Right lobe of liver (tissue), 6 donors: ENCODE measurements around the gene TFPT. TPM values are rescaled to one million over a fixed set of nuclear protein-coding genes. Genes with fewer than 3 reads are reported as not detected.

Experiments used
- ATAC-seq, 4 donors: fragments of 200-7000 bp; cut with Tn5 transposase; one replicate each; pipeline ENCODE4 v1.9.1; 2020; ENCODE audit warnings: mild to moderate bottlenecking in 4 of 4, moderate library complexity in 4 of 4
- DNase-seq, 3 donors: peaks; one replicate each; pipeline ENCODE4 v3.0.0-alpha.2; 2020
- H3K27ac ChIP-seq, 3 donors: fragments of 200-600 bp; one replicate each; pipeline ENCODE4 v1.8.0; 2022
- H3K27me3 ChIP-seq, 2 donors: fragments of 200-600 bp; one replicate each; pipeline ENCODE4 v1.8.0; 2022
- H3K36me3 ChIP-seq, 4 donors: fragments of 200-600 bp; sonication (generic) in 1 of 4; one replicate each; pipeline versions ENCODE4 v1.5.1 to v1.8.0; 2017 to 2022; ENCODE audit warnings: control low read depth in 1 of 4
- H3K4me1 ChIP-seq, 4 donors: fragments of 200-600 bp; sonication (generic) in 1 of 4; one replicate each; pipeline versions ENCODE4 v1.5.1 to v1.8.0; 2017 to 2022; ENCODE audit warnings: control low read depth in 1 of 4
- H3K4me3 ChIP-seq, 3 donors: fragments of 200-600 bp; one replicate each; pipeline ENCODE4 v1.8.0; 2022
- H3K9me3 ChIP-seq, 4 donors: fragments of 200-600 bp; sonication (generic) in 1 of 4; one replicate each; pipeline versions ENCODE4 v1.5.1 to v1.8.0; 2017 to 2022; ENCODE audit warnings: control low read depth in 1 of 4
- POLR2A ChIP-seq: fragments of 450-650 bp; IDR thresholded peaks from one replicate; pipeline ENCODE4 v1.6.1; 2017; ENCODE audit warnings: antibody characterized with exemption, mild to moderate bottlenecking
- WGBS: methylation state at CpG from one replicate; pipeline ENCODE4 v1.1.6; 2018; ENCODE audit warnings: low coverage, low lambda C conversion rate; ENCODE audit not compliant: insufficient coverage; ENCODE audit errors: missing lambda C conversion rate; 5-methylcytosine and 5-hydroxymethylcytosine counted together
- intact Hi-C, 2 donors: fragments of 100-400 bp; cut with DNase I; formaldehyde crosslinking; loops; one replicate each; pipeline versions ENCODE4 v1.11.2 to v1.14.1; 2022
- total RNA-seq, 6 experiments: library from RNA; depleted of rRNA in 2 of 6; stranded (reverse); fragments of >200 nt in 2 of 6; fragmentation: NEBNext Ultra II Directional in 3 of 6; extraction: Animal tissue kit (Norgen Biotek cat#: 25700) in 3 of 6; gene quantifications; one replicate each; pipeline versions ENCODE4 v1.1.0 to v1.2.4, GENCODE V29; 2016 to 2023
- TF ChIP-seq, protein P1 (sequence below), 4 donors: fragments of 200-600 bp in 3 of 4; fragments of 450-650 bp in 1 of 4; IDR thresholded peaks; one replicate each; pipeline versions ENCODE4 v1.5.1 to v1.8.0; 2016 to 2022; ENCODE audit warnings: antibody characterized with exemption in 4 of 4, mild to moderate bottlenecking in 2 of 4
- donor health status: DM: no; HTN: yes; CAD: no.
- donor health status: DM: no; HTN: no; CAD: no.
- donor health status: DM: no; HTN: no; CAD: no.
- donor health status: DM: no; HTN: yes; CAD: no.
- donor health status: DM: no; HTN: yes; CAD: no.

Gene TFPT
- total RNA-seq, 6 experiments from 2014 or later = 3.5 to 8.2 (median 5.7) TPM

DNA sequence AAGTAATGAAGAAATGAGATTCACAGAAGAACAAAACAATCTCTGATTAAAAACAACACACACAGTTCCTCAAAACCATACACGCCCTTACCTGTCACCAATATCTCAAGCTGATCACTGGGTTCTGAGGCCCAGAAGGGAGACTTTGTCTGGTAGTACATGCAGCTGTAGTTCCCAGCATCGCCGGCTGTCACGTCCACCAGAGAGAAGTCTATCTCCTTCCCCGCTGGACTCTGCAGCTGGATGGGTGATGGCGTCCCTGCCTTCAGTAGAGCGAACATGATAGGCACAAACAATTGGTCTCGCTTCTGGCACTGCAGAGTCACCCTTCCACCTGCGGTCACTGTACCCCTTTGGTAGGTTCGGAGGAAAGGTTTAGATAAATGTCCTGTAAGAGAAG is 41.6 kb downstream of the TFPT start:
- Histone ChIP-seq H3K4me3 (no peak overlapping the region), H3K4me1 (no peaks in the 10 kb centered on the region), H3K9me3 (peaks cover 0 to 7% (median 0%) of the 10 kb centered on the region in 4 donors), H3K27ac (no peak overlapping the region), H3K27me3 (no peaks in the 10 kb centered on the region), H3K36me3 (no peaks in the 10 kb centered on the region)
- WGBS = 68% methylated on average over 3 of the region's 10 CpGs
- intact Hi-C loops = no loop called here
- ATAC-seq = no peak
- DNase-seq = no peak
- no peak for TF ChIP-seq POLR2A
- TF ChIP-seq, protein P1, sequence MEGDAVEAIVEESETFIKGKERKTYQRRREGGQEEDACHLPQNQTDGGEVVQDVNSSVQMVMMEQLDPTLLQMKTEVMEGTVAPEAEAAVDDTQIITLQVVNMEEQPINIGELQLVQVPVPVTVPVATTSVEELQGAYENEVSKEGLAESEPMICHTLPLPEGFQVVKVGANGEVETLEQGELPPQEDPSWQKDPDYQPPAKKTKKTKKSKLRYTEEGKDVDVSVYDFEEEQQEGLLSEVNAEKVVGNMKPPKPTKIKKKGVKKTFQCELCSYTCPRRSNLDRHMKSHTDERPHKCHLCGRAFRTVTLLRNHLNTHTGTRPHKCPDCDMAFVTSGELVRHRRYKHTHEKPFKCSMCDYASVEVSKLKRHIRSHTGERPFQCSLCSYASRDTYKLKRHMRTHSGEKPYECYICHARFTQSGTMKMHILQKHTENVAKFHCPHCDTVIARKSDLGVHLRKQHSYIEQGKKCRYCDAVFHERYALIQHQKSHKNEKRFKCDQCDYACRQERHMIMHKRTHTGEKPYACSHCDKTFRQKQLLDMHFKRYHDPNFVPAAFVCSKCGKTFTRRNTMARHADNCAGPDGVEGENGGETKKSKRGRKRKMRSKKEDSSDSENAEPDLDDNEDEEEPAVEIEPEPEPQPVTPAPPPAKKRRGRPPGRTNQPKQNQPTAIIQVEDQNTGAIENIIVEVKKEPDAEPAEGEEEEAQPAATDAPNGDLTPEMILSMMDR (IDR thresholded peaks at IDR 0.05) = no peak

DNA sequence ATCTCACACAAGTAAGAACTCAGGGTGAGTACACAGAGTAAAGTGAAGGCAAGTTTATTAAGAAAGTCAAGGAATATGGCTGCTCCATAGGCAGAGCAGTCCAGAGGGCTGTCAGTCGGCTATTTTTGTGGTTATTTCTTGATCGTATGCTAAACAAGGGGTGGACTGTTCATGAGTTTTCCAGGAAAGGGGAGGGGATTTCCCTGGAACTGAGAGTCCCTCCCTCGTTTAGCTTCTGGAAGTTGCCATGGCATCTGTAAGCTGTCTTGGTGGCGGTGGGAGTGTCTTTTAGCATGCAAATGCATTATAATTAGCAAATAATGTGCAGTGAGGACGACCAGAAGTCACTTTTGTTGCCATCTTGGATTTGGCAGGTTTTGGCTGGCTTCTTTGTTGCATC is 46.0 kb downstream of the TFPT start:
- DNase-seq (no peak), ATAC-seq (no peak)
- peaks cover 0 to 7% (median 0%) of the 10 kb centered on the region in 4 donors for H3K9me3 ChIP-seq
- H3K4me3 ChIP-seq = no peak overlapping the region
- 49% methylated on average over 5 of the region's 5 CpGs for WGBS
- H3K27ac ChIP-seq = no peak overlapping the region
- TF ChIP-seq, protein P1 (IDR thresholded peaks at IDR 0.05) = no peak
- no peak for TF ChIP-seq POLR2A
- H3K4me1 ChIP-seq = no peaks in the 10 kb centered on the region
- no peaks in the 10 kb centered on the region for H3K36me3 ChIP-seq
- H3K27me3 ChIP-seq = no peaks in the 10 kb centered on the region
- intact Hi-C loops = no loop called here

DNA sequence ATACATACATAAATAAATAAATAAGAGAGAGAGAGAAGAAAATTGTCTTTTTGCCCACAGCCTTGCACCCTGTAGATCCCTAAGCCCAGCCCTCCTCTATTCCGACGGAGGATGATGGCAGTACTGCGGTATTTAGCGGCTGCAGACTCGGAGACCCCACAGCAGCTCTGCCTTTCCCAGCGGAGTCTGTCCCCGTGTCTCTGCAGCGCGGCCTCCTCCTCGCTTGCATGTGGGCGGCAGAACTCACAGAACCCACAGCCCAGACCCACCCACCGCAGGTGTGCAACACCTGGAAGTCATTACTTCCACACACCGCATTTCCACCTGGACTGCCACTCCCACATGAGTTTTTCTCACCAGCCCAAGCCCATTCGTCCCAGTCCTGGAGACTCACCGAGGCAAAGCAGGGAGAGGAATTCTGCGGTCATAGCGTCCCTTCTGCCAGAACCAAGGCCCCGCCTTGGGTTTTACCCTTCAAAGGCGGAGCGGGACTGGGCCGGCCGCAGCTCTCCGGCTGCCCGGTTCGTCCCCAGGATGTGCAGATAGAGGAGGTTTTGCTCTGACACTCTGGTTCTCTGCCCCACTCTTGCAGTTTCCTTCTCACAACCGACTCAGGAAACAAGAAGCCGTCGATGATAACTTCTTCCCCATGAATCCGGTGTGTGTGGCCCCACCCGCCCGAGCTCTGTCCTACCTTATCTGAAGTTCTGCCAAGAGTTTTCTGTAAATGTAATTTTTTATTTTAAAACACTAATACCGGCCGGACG is 51.9 kb downstream of the TFPT start, which contains the start of gene VSTM1:
Gene VSTM1 (minus strand): TSS at position 548 of the 767 bp plus-strand sequence. CDS start 120 bp downstream, at position 428.
- Histone ChIP-seq H3K9me3 (no peaks in the 10 kb centered on the region), H3K4me1 (no peaks in the 10 kb centered on the region), H3K36me3 (no peaks in the 10 kb centered on the region), H3K4me3 (no peak within 1 kb of the TSS), H3K27ac (no peak within 1 kb of the TSS), H3K27me3 (no peaks in the 10 kb centered on the region)
- TF ChIP-seq POLR2A = no peak
- TF ChIP-seq, protein P1 (IDR thresholded peaks at IDR 0.05) = no peak
- WGBS = 59% methylated on average over 23 of the region's 34 CpGs
- DNase-seq (no peak), ATAC-seq (peak in 1 of 4 donors; percentile 13)
- intact Hi-C loops = no loop called here

DNA sequence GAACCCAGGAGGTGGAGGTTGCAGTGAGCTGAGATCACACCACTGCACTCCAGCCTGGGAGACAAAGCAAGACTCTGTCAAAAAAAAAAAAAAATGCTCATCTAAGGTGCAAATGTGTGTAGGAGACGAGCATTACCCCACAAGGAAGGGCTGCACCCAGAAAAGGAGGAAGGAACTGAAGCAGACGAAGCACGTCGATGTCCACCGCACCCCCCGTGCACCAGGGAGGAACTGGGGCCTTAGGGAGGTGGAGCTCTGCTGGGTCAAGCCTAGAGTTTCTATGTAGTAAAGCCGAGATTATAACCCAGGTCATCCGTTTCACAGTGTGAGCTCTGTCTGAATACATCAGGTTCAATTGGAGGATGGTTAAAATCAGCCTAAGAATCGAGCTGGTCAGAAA is 52.8 kb downstream of the TFPT start:
- no peak overlapping the region for H3K27ac ChIP-seq
- no peak overlapping the region for H3K4me3 ChIP-seq
- no peaks in the 10 kb centered on the region for H3K27me3 ChIP-seq
- H3K9me3 ChIP-seq = no peaks in the 10 kb centered on the region
- ATAC-seq = peak; percentile 46 to 76 (median 60)
- DNase-seq = peak; percentile 31 to 62 (median 53)
- H3K4me1 ChIP-seq = no peaks in the 10 kb centered on the region
- WGBS = 32% methylated on average over 7 of the region's 9 CpGs
- intact Hi-C loops = no loop called here
- TF ChIP-seq POLR2A = no peak
- TF ChIP-seq, protein P1 (IDR thresholded peaks at IDR 0.05) = no peak
- no peaks in the 10 kb centered on the region for H3K36me3 ChIP-seq

Other genes with a start within 250 kb of the TFPT start
- 10 to 100 TPM; 15.4 to 38.3 (median 20.9) TPM for gene MYADM, start 247.8 kb downstream of the TFPT start, total RNA-seq
- gene PRKCG, start 233.5 kb downstream of the TFPT start, total RNA-seq = not detected
- not detected for gene CACNG7, start 206.4 kb downstream of the TFPT start, total RNA-seq
- under 1 TPM in 1 of 6 experiments, not detected in 5; 0.02 TPM for gene CACNG8, start 152.7 kb downstream of the TFPT start, total RNA-seq
- gene CACNG6, start 124.0 kb downstream of the TFPT start, total RNA-seq = not detected
- gene VSTM1, start 51.8 kb downstream of the TFPT start, total RNA-seq = under 1 TPM in 1 of 6 experiments, not detected in 5; 0.37 TPM
- gene TARM1, start 34.3 kb downstream of the TFPT start, total RNA-seq = not detected
- gene OSCAR, start 14.9 kb downstream of the TFPT start, total RNA-seq = 1 to 10 TPM in 3 of 6 experiments, under 1 TPM in 3; 0.53 to 2.6 (median 1.0) TPM
- gene NDUFA3, start 12.8 kb downstream of the TFPT start, total RNA-seq = 10 to 100 TPM; 29.2 to 77.3 (median 70.1) TPM
- 10 to 100 TPM; 22.1 to 34.9 (median 27.9) TPM for gene PRPF31, start 97 bp upstream of the TFPT start, total RNA-seq
- gene CNOT3, start 22.1 kb upstream of the TFPT start, total RNA-seq = 10 to 100 TPM in 5 of 6 experiments, 1 to 10 TPM in 1; 7.1 to 21.6 (median 15.5) TPM
- gene LENG1, start 44.1 kb upstream of the TFPT start, total RNA-seq = 1 to 10 TPM; 1.2 to 3.5 (median 3.2) TPM
- 1 to 10 TPM in 3 of 6 experiments, under 1 TPM in 3; 0.18 to 2.4 (median 1.1) TPM for gene TMC4, start 57.5 kb upstream of the TFPT start, total RNA-seq
- 10 to 100 TPM; 26.6 to 57.7 (median 32.9) TPM for gene MBOAT7, start 73.9 kb upstream of the TFPT start, total RNA-seq
- gene TSEN34, start 75.7 kb upstream of the TFPT start, total RNA-seq = 10 to 100 TPM; 11.8 to 31.9 (median 17.9) TPM
- 100 to 1,000 TPM; 399 to 706 (median 486) TPM for gene RPS9, start 85.2 kb upstream of the TFPT start, total RNA-seq
- 1 to 10 TPM; 1.3 to 8.7 (median 6.2) TPM for gene LILRB3, start 107.3 kb upstream of the TFPT start, total RNA-seq
- gene LILRA6, start 127.1 kb upstream of the TFPT start, total RNA-seq = 1 to 10 TPM in 3 of 6 experiments, under 1 TPM in 3; 0.61 to 4.9 (median 0.98) TPM
- gene LILRB5, start 141.6 kb upstream of the TFPT start, total RNA-seq = 10 to 100 TPM in 2 of 6 experiments, 1 to 10 TPM in 4; 2.7 to 19.7 (median 8.4) TPM
- gene LILRB2, start 165.5 kb upstream of the TFPT start, total RNA-seq = 1 to 10 TPM; 1.6 to 9.8 (median 3.0) TPM
- 1 to 10 TPM in 5 of 6 experiments, under 1 TPM in 1; 0.98 to 4.3 (median 1.9) TPM for gene LILRA5, start 197.5 kb upstream of the TFPT start, total RNA-seq
- gene LILRA4, start 223.5 kb upstream of the TFPT start, total RNA-seq = 1 to 10 TPM in 1 of 6 experiments, under 1 TPM in 2, not detected in 3; 0.12 to 1.2 (median 0.78) TPM
- 10 to 100 TPM in 2 of 6 experiments, 1 to 10 TPM in 4; 2.9 to 15.3 (median 4.9) TPM for gene LAIR1, start 249.3 kb upstream of the TFPT start, total RNA-seq